ENCODE data around the gene FBH1.

FBH1 gene

DNA sequence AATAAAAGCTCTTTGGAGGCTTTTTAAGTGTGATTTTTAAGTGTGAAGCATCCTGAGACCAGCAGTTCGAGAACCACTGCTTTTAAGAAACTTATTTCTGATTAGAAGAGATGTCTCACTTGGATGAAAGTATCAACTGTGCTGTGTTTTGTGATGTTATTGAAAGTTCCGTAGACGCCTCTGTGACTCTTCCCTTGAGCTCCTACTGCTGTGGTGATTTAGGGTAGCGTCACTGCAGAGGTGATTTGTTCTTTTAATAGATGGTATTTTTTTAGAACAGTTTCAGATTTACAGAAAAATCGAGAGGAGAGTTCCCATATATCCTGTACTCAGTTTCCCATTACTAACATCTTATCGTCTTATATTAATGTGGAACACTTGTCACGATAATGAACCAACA lies 29.5 kb downstream of the FBH1 start:
- Histone ChIP-seq H3K4me1 (ENCODE audit: insufficient read depth, low read length) (no peaks in the 10 kb centered on the region), H4K20me1 (ENCODE audit: insufficient read depth, low read length) (no peaks in the 10 kb centered on the region; the same call in 1 of the 2 replicates), H3K27me3 (ENCODE audit: insufficient read depth, low read length, poor library complexity) (no peaks in the 10 kb centered on the region), H2AFZ (ENCODE audit: low read depth, low read length) (no peak overlapping the region), H3K27ac (ENCODE audit: low read length) (no peak overlapping the region), H3K9ac (ENCODE audit: low read depth, low read length) (no peak overlapping the region), H3K9me3 (ENCODE audit: insufficient read depth, low read length, severe bottlenecking) (no peaks in the 10 kb centered on the region), H3K79me2 (ENCODE audit: insufficient read depth, low read length) (no peaks in the 10 kb centered on the region), H3K36me3 (ENCODE audit: insufficient read depth, low read length) (peaks cover 94% of the 10 kb centered on the region), H3K4me2 (ENCODE audit: insufficient read depth, low read length) (no peak overlapping the region), H3K4me3 (ENCODE audit: low read depth in 1 of 2, low read length in 2 of 2) (no peak overlapping the region)
- ATAC-seq (ENCODE audit: insufficient read depth, low read depth) (no peak), DNase-seq (no peak)
- TF ChIP-seq, protein P1, sequence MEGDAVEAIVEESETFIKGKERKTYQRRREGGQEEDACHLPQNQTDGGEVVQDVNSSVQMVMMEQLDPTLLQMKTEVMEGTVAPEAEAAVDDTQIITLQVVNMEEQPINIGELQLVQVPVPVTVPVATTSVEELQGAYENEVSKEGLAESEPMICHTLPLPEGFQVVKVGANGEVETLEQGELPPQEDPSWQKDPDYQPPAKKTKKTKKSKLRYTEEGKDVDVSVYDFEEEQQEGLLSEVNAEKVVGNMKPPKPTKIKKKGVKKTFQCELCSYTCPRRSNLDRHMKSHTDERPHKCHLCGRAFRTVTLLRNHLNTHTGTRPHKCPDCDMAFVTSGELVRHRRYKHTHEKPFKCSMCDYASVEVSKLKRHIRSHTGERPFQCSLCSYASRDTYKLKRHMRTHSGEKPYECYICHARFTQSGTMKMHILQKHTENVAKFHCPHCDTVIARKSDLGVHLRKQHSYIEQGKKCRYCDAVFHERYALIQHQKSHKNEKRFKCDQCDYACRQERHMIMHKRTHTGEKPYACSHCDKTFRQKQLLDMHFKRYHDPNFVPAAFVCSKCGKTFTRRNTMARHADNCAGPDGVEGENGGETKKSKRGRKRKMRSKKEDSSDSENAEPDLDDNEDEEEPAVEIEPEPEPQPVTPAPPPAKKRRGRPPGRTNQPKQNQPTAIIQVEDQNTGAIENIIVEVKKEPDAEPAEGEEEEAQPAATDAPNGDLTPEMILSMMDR (IDR thresholded peaks at IDR 0.05; ENCODE audit: borderline replicate concordance, extremely low read depth, low read length, poor library complexity, severe bottlenecking): no peak
- TF ChIP-seq EZH2 (IDR thresholded peaks at IDR 0.05; ENCODE audit: borderline replicate concordance, low read depth, low read length, severe bottlenecking): no peak

DNA sequence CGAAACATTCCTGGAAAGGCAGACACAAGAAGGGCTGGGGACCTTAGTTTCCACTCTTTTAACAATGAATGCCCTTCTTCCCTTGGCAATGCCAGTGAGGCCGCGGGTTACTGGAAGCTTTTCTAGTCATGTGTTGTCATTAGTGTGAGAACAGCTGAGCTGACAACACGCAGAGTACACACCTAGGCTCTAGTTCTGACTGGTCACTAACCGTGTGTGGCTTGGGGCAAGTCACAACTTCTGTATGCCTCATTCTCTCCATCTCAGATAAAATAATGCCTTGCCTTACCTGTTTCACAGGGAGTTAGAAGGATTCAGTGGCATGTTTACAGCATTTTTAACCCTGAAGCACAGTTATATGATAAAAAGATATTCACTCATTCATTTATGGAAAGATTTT lies 31.7 kb downstream of the FBH1 start:
- H4K20me1 ChIP-seq (ENCODE audit: insufficient read depth, low read length): no peaks in the 10 kb centered on the region
- no peak for ATAC-seq (ENCODE audit: insufficient read depth, low read depth)
- no peaks in the 10 kb centered on the region for H3K27me3 ChIP-seq (ENCODE audit: insufficient read depth, low read length, poor library complexity)
- H2AFZ ChIP-seq (ENCODE audit: low read depth, low read length): no peak overlapping the region
- H3K9me3 ChIP-seq (ENCODE audit: insufficient read depth, low read length, severe bottlenecking): no peaks in the 10 kb centered on the region
- no peaks in the 10 kb centered on the region for H3K79me2 ChIP-seq (ENCODE audit: insufficient read depth, low read length)
- no peak overlapping the region for H3K27ac ChIP-seq (ENCODE audit: low read length)
- H3K4me3 ChIP-seq (ENCODE audit: low read depth in 1 of 2, low read length in 2 of 2): no peak overlapping the region
- no peak overlapping the region for H3K9ac ChIP-seq (ENCODE audit: low read depth, low read length)
- H3K4me1 ChIP-seq (ENCODE audit: insufficient read depth, low read length): no peaks in the 10 kb centered on the region
- H3K36me3 ChIP-seq (ENCODE audit: insufficient read depth, low read length): peaks cover 91% of the 10 kb centered on the region
- no peak for TF ChIP-seq EZH2 (IDR thresholded peaks at IDR 0.05; ENCODE audit: borderline replicate concordance, low read depth, low read length, severe bottlenecking)
- TF ChIP-seq, protein P1 (IDR thresholded peaks at IDR 0.05; ENCODE audit: borderline replicate concordance, extremely low read depth, low read length, poor library complexity, severe bottlenecking): no peak
- no peak overlapping the region for H3K4me2 ChIP-seq (ENCODE audit: insufficient read depth, low read length)
- no peak for DNase-seq

DNA sequence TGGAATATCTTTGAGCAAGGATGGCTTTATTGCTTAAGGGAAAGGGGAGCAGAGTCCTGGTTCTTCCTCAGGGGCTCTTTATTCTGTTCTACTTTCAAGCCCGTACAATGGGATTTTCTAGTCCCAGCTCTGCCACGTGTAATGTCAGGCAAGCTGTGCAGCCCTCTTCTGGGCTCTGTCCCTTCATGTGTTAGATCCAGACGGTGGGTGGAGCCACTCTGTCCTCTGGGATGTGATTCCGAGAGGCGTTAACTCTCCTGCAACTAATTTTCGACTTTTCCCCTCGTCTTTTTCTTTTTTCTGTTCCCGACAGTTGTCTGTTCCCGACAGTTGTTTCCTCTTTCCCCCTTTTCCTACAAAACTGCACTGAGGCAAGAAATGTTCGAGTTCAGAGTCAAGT lies 34.8 kb downstream of the FBH1 start:
- Histone ChIP-seq H3K27me3 (ENCODE audit: insufficient read depth, low read length, poor library complexity) (no peaks in the 10 kb centered on the region), H3K9me3 (ENCODE audit: insufficient read depth, low read length, severe bottlenecking) (no peaks in the 10 kb centered on the region), H3K36me3 (ENCODE audit: insufficient read depth, low read length) (peaks cover 91% of the 10 kb centered on the region), H3K4me3 (ENCODE audit: low read depth in 1 of 2, low read length in 2 of 2) (no peak overlapping the region), H3K27ac (ENCODE audit: low read length) (no peak overlapping the region), H2AFZ (ENCODE audit: low read depth, low read length) (no peak overlapping the region), H3K4me1 (ENCODE audit: insufficient read depth, low read length) (no peaks in the 10 kb centered on the region), H3K9ac (ENCODE audit: low read depth, low read length) (no peak overlapping the region), H3K4me2 (ENCODE audit: insufficient read depth, low read length) (no peak overlapping the region), H3K79me2 (ENCODE audit: insufficient read depth, low read length) (no peaks in the 10 kb centered on the region), H4K20me1 (ENCODE audit: insufficient read depth, low read length) (no peaks in the 10 kb centered on the region)
- TF ChIP-seq, protein P1 (IDR thresholded peaks at IDR 0.05; ENCODE audit: borderline replicate concordance, extremely low read depth, low read length, poor library complexity, severe bottlenecking): no peak
- TF ChIP-seq EZH2 (IDR thresholded peaks at IDR 0.05; ENCODE audit: borderline replicate concordance, low read depth, low read length, severe bottlenecking): no peak
- DNase-seq: no peak
- no peak for ATAC-seq (ENCODE audit: insufficient read depth, low read depth)

DNA sequence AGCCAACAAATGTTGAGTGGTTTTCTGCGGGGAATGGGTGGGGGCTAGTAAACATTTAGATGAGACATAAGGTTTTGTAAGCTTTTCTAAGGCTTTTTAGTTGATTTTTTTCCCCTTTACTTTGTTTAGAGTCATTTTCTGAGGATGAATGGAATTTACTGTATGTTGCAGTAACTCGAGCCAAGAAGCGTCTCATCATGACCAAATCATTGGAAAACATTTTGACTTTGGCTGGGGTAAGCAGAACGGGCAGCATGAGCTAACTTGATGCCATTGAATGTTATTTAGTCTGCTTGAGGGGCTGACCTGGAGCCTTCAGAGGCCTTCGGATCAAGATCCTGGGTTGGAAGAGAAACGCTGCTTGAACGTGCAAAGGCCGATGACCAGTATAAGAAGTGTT lies 37.3 kb downstream of the FBH1 start:
- no peaks in the 10 kb centered on the region for H4K20me1 ChIP-seq (ENCODE audit: insufficient read depth, low read length)
- H3K79me2 ChIP-seq (ENCODE audit: insufficient read depth, low read length): no peaks in the 10 kb centered on the region
- DNase-seq: no peak
- H3K27me3 ChIP-seq (ENCODE audit: insufficient read depth, low read length, poor library complexity): no peaks in the 10 kb centered on the region
- H3K4me3 ChIP-seq (ENCODE audit: low read depth in 1 of 2, low read length in 2 of 2): no peak overlapping the region
- no peak overlapping the region for H3K9ac ChIP-seq (ENCODE audit: low read depth, low read length)
- TF ChIP-seq, protein P1 (IDR thresholded peaks at IDR 0.05; ENCODE audit: borderline replicate concordance, extremely low read depth, low read length, poor library complexity, severe bottlenecking): no peak
- no peak for TF ChIP-seq EZH2 (IDR thresholded peaks at IDR 0.05; ENCODE audit: borderline replicate concordance, low read depth, low read length, severe bottlenecking)
- no peak for ATAC-seq (ENCODE audit: insufficient read depth, low read depth)
- no peak overlapping the region for H2AFZ ChIP-seq (ENCODE audit: low read depth, low read length)
- no peak overlapping the region for H3K27ac ChIP-seq (ENCODE audit: low read length)
- H3K4me2 ChIP-seq (ENCODE audit: insufficient read depth, low read length): no peak overlapping the region
- H3K36me3 ChIP-seq (ENCODE audit: insufficient read depth, low read length): peaks cover 85% of the 10 kb centered on the region
- H3K9me3 ChIP-seq (ENCODE audit: insufficient read depth, low read length, severe bottlenecking): no peaks in the 10 kb centered on the region
- no peaks in the 10 kb centered on the region for H3K4me1 ChIP-seq (ENCODE audit: insufficient read depth, low read length)

All from DND-41 (cell line).